Smooth muscle cell (in vitro differentiated cells): ENCODE measurements around the gene TBC1D2B. TPM values are rescaled to one million over a fixed set of nuclear protein-coding genes. Genes with fewer than 3 reads are reported as not detected.

Source experiments
- DNase-seq: peaks from one replicate; lab custom pipeline; 2025; ENCODE audit not compliant: unreplicated experiment; lab: John Stamatoyannopoulos, UW
- H2AFZ ChIP-seq: fragments of 200-600 bp; sonication (generic); 2 replicates; pipeline ENCODE4 v1.6.0; 2016; ENCODE audit warnings: antibody characterized with exemption, low read depth, mild to moderate bottlenecking
- H3F3A ChIP-seq: fragments of 200-600 bp; sonication (generic); 2 replicates; pipeline ENCODE4 v1.6.0; 2017; ENCODE audit warnings: antibody characterized with exemption, low read depth
- H3K27ac ChIP-seq: fragments of 200-600 bp; sonication (generic); 2 replicates; pipeline ENCODE4 v1.5.1; 2016; ENCODE audit warnings: low read depth, mild to moderate bottlenecking
- H3K27me3 ChIP-seq: fragments of 200-600 bp; sonication (generic); 2 replicates; pipeline ENCODE4 v1.6.1; 2016; ENCODE audit warnings: low read depth, mild to moderate bottlenecking
- H3K36me3 ChIP-seq: fragments of 200-600 bp; sonication (generic); 2 replicates; pipeline ENCODE4 v1.5.1; 2016; ENCODE audit warnings: low read depth
- H3K4me1 ChIP-seq: fragments of 200-600 bp; sonication (generic); 2 replicates; pipeline ENCODE4 v1.5.1; 2016; ENCODE audit warnings: low read depth
- H3K4me2 ChIP-seq: fragments of 200-600 bp; sonication (generic); 2 replicates; pipeline ENCODE4 v1.6.0; 2016; ENCODE audit warnings: mild to moderate bottlenecking
- H3K4me3 ChIP-seq: fragments of 200-600 bp; sonication (generic); 2 replicates; pipeline ENCODE4 v1.5.1; 2016; ENCODE audit warnings: mild to moderate bottlenecking
- H3K79me2 ChIP-seq: fragments of 200-600 bp; sonication (generic); 2 replicates; pipeline ENCODE4 v1.6.0; 2016; ENCODE audit warnings: low read depth, mild to moderate bottlenecking
- H3K9ac ChIP-seq: fragments of 200-600 bp; sonication (generic); 2 replicates; pipeline ENCODE4 v1.6.0; 2016; ENCODE audit warnings: low read depth
- H3K9me3 ChIP-seq: fragments of 200-600 bp; sonication (generic); replicated peaks from 2 replicates; pipeline ENCODE4 v1.5.1; 2016; ENCODE audit warnings: low read depth
- H4K20me1 ChIP-seq: fragments of 200-600 bp; sonication (generic); 2 replicates; pipeline ENCODE4 v1.6.0; 2016; ENCODE audit warnings: low read depth
- CTCF ChIP-seq: fragments of 200-600 bp; sonication (generic); IDR thresholded peaks from 2 replicates; pipeline ENCODE4 v1.5.1; 2017; ENCODE audit warnings: borderline replicate concordance, mild to moderate bottlenecking, antibody characterized with exemption; ENCODE audit not compliant: insufficient read depth, poor library complexity, severe bottlenecking
- WGBS: methylation state at CpG from one replicate; pipeline ENCODE4 v1.1.7; 2016; ENCODE audit warnings: low lambda C conversion rate; 5-methylcytosine and 5-hydroxymethylcytosine counted together
- polyA plus RNA-seq: library from polyadenylated mRNA; unstranded; fragments of >200 nt; fragmentation: Nextera tagmentation; extraction: Ambion mirVana; gene quantifications from 2 replicates; pipeline ENCODE4 v1.2.1, GENCODE V29; 2016
- total RNA-seq: library from RNA; depleted of rRNA; stranded (reverse); fragments of >200 nt; gene quantifications from 2 replicates; pipeline ENCODE4 v1.2.3, GENCODE V29; 2014

Gene TBC1D2B
- total and polyA plus RNA-seq, 2 experiments from 2014 or later, result 14.2 to 19.4 TPM

- WGBS, result 95% methylated on average over 2 of the region's 2 CpGs
Observed at GRCh38 chr15:78100886-78101285, 23.4 kb upstream of the TBC1D2B start.

GRCh38 chr15:78098131-78098755 lies 20.7 kb upstream of the TBC1D2B start:
- Histone ChIP-seq H3K27ac (no peak overlapping the region), H3K4me3 (no peak overlapping the region), H3K79me2 (no peaks in the 10 kb centered on the region), H4K20me1 (peaks cover 4% of the 10 kb centered on the region), H3K4me1 (no peaks in the 10 kb centered on the region), H3K4me2 (no peak overlapping the region), H2AFZ (no peak overlapping the region), H3K9me3 (no peaks in the 10 kb centered on the region), H3K9ac (no peak overlapping the region), H3K27me3 (no peaks in the 10 kb centered on the region), H3F3A (no peaks in the 10 kb centered on the region), H3K36me3 (no peaks in the 10 kb centered on the region)
- no peak for TF ChIP-seq CTCF
- WGBS, result 85% methylated on average over 11 of the region's 11 CpGs
- DNase-seq, result no peak

More at GRCh38 chr15:78100886-78101285, 23.4 kb upstream of the TBC1D2B start:
- Histone ChIP-seq H3K36me3 (no peaks in the 10 kb centered on the region), H3K79me2 (no peaks in the 10 kb centered on the region), H2AFZ (no peak overlapping the region), H3K4me3 (no peak overlapping the region), H3F3A (no peaks in the 10 kb centered on the region), H3K9me3 (no peaks in the 10 kb centered on the region), H3K4me1 (no peaks in the 10 kb centered on the region), H3K4me2 (no peak overlapping the region), H3K27ac (no peak overlapping the region), H3K9ac (no peak overlapping the region), H4K20me1 (no peaks in the 10 kb centered on the region), H3K27me3 (no peaks in the 10 kb centered on the region)
- no peak for DNase-seq
- no peak for TF ChIP-seq CTCF

GRCh38 chr15:78097667-78098066 lies 20.2 kb upstream of the TBC1D2B start:
- Histone ChIP-seq H2AFZ (no peak overlapping the region), H4K20me1 (peaks cover 4% of the 10 kb centered on the region), H3K27me3 (no peaks in the 10 kb centered on the region), H3K4me1 (no peaks in the 10 kb centered on the region), H3F3A (no peaks in the 10 kb centered on the region), H3K9me3 (no peaks in the 10 kb centered on the region), H3K79me2 (no peaks in the 10 kb centered on the region), H3K9ac (no peak overlapping the region), H3K27ac (no peak overlapping the region), H3K4me3 (no peak overlapping the region), H3K36me3 (no peaks in the 10 kb centered on the region), H3K4me2 (no peak overlapping the region)
- no peak for DNase-seq
- 92% methylated on average over 9 of the region's 9 CpGs for WGBS
- TF ChIP-seq CTCF, result no peak

- Histone ChIP-seq H3K9ac (no peak overlapping the region), H3F3A (no peaks in the 10 kb centered on the region), H2AFZ (no peak overlapping the region), H3K79me2 (no peaks in the 10 kb centered on the region), H3K36me3 (no peaks in the 10 kb centered on the region), H3K4me2 (peak overlapping the region; percentile 18), H3K4me1 (no peaks in the 10 kb centered on the region), H3K4me3 (no peak overlapping the region), H4K20me1 (peaks cover 4% of the 10 kb centered on the region), H3K9me3 (no peaks in the 10 kb centered on the region), H3K27ac (no peak overlapping the region), H3K27me3 (no peaks in the 10 kb centered on the region)
- no peak for TF ChIP-seq CTCF
- 6% methylated on average over 5 of the region's 5 CpGs for WGBS
- no peak for DNase-seq
Observed at GRCh38 chr15:78093242-78094020, 15.9 kb upstream of the TBC1D2B start.
